KMS-11 (cell line): ENCODE results near the gene THRAP3.

Experiments used
- H2AFZ ChIP-seq: fragments of 200-600 bp; sonication (generic); 2 replicates; pipeline ENCODE4 v1.6.1; 2016; ENCODE audit warnings: antibody characterized with exemption, mixed run types, low read depth
- H3K27ac ChIP-seq: fragments of 200-600 bp; sonication (generic); 2 replicates; pipeline ENCODE4 v1.6.1; 2016; ENCODE audit warnings: mild to moderate bottlenecking, mixed run types
- H3K27me3 ChIP-seq: fragments of 200-600 bp; sonication (generic); 2 replicates; pipeline ENCODE4 v1.6.1; 2017; ENCODE audit warnings: mild to moderate bottlenecking, low read depth, mixed run types, moderate library complexity; ENCODE audit not compliant: insufficient read depth
- H3K36me3 ChIP-seq: fragments of 200-600 bp; sonication (generic); 2 replicates; pipeline ENCODE4 v1.6.1; 2017; ENCODE audit warnings: mild to moderate bottlenecking, mixed run types; ENCODE audit not compliant: insufficient read depth
- H3K4me1 ChIP-seq: fragments of 200-600 bp; sonication (generic); 2 replicates; pipeline ENCODE4 v1.6.1; 2016; ENCODE audit warnings: mild to moderate bottlenecking, low read depth, mixed run types; ENCODE audit not compliant: poor library complexity, severe bottlenecking
- H3K4me2 ChIP-seq: fragments of 200-600 bp; sonication (generic); 2 replicates; pipeline ENCODE4 v1.7.0; 2016; ENCODE audit warnings: mild to moderate bottlenecking, mixed run types
- H3K4me3 ChIP-seq: fragments of 200-600 bp; sonication (generic); IDR thresholded peaks from 2 replicates; pipeline ENCODE4 v1.6.1; 2017; ENCODE audit warnings: low read depth, low read length, mixed read lengths; ENCODE audit not compliant: insufficient read depth
- H3K79me2 ChIP-seq: fragments of 200-600 bp; sonication (generic); 2 replicates; pipeline ENCODE4 v1.6.1; 2016; ENCODE audit warnings: low read depth, mixed run types; ENCODE audit not compliant: insufficient read depth
- H3K9ac ChIP-seq: fragments of 200-600 bp; sonication (generic); 2 replicates; pipeline ENCODE4 v1.6.1; 2016; ENCODE audit warnings: mild to moderate bottlenecking, mixed run types
- H4K20me1 ChIP-seq: fragments of 200-600 bp; sonication (generic); 2 replicates; pipeline ENCODE4 v1.6.1; 2016; ENCODE audit warnings: mild to moderate bottlenecking, mixed run types; ENCODE audit not compliant: insufficient read depth
- CTCF ChIP-seq: fragments of 200-600 bp; sonication (generic); conservative IDR thresholded peaks from 2 replicates; pipeline ENCODE4 v1.6.1; 2017; ENCODE audit warnings: low read depth, mild to moderate bottlenecking, antibody characterized with exemption, low read length, moderate library complexity, mixed read lengths

The THRAP3 gene

GRCh38 chr1:36199934-36200741 lies 24.1 kb upstream of the THRAP3 start:
- no peak overlapping the region for H3K9ac ChIP-seq
- TF ChIP-seq CTCF = no peak
- no peak overlapping the region for H2AFZ ChIP-seq
- no peaks in the 10 kb centered on the region for H3K36me3 ChIP-seq
- H4K20me1 ChIP-seq = no peaks in the 10 kb centered on the region
- H3K4me1 ChIP-seq = no peaks in the 10 kb centered on the region
- no peaks in the 10 kb centered on the region for H3K27me3 ChIP-seq
- H3K4me3 ChIP-seq = no peak overlapping the region
- H3K79me2 ChIP-seq = no peaks in the 10 kb centered on the region
- no peak overlapping the region for H3K4me2 ChIP-seq
- H3K27ac ChIP-seq = no peak overlapping the region

GRCh38 chr1:36203027-36203553 lies 21.2 kb upstream of the THRAP3 start:
- no peak overlapping the region for H3K4me3 ChIP-seq
- H3K27me3 ChIP-seq = no peaks in the 10 kb centered on the region
- TF ChIP-seq CTCF = no peak
- no peaks in the 10 kb centered on the region for H4K20me1 ChIP-seq
- H3K4me1 ChIP-seq = no peaks in the 10 kb centered on the region
- no peaks in the 10 kb centered on the region for H3K79me2 ChIP-seq
- no peak overlapping the region for H3K9ac ChIP-seq
- H3K27ac ChIP-seq = no peak overlapping the region
- H3K4me2 ChIP-seq = no peak overlapping the region
- H3K36me3 ChIP-seq = no peaks in the 10 kb centered on the region
- no peak overlapping the region for H2AFZ ChIP-seq

- no peaks in the 10 kb centered on the region for H4K20me1 ChIP-seq
- no peak overlapping the region for H3K4me3 ChIP-seq
- H3K4me2 ChIP-seq = no peak overlapping the region
- no peaks in the 10 kb centered on the region for H3K4me1 ChIP-seq
- no peaks in the 10 kb centered on the region for H3K79me2 ChIP-seq
- no peak for TF ChIP-seq CTCF
- H3K27me3 ChIP-seq = no peaks in the 10 kb centered on the region
- no peak overlapping the region for H3K9ac ChIP-seq
- no peak overlapping the region for H3K27ac ChIP-seq
- H3K36me3 ChIP-seq = no peaks in the 10 kb centered on the region
- H2AFZ ChIP-seq = no peak overlapping the region
These were observed 20.5 kb upstream of the THRAP3 start for GRCh38 chr1:36203554-36204346.

GRCh38 chr1:36204347-36204909 lies 19.8 kb upstream of the THRAP3 start:
- Histone ChIP-seq H3K27me3 (no peaks in the 10 kb centered on the region), H2AFZ (no peak overlapping the region), H4K20me1 (no peaks in the 10 kb centered on the region), H3K27ac (no peak overlapping the region), H3K36me3 (no peaks in the 10 kb centered on the region), H3K79me2 (no peaks in the 10 kb centered on the region), H3K4me3 (no peak overlapping the region), H3K9ac (no peak overlapping the region), H3K4me2 (no peak overlapping the region), H3K4me1 (no peaks in the 10 kb centered on the region)
- TF ChIP-seq CTCF = no peak
